Activated gamma-delta T cell treated with Interleukin-2 at 50 U/mL for 16 hours (primary cell): ENCODE measurements around the gene BRSK1.
A peak's percentile ranks its signal among the peaks of the same experiment; 100 is the strongest.

Experiments
- DNase-seq: peaks from one replicate; pipeline ENCODE4 v3.0.0-alpha.2; 2020

BRSK1 gene

DNA sequence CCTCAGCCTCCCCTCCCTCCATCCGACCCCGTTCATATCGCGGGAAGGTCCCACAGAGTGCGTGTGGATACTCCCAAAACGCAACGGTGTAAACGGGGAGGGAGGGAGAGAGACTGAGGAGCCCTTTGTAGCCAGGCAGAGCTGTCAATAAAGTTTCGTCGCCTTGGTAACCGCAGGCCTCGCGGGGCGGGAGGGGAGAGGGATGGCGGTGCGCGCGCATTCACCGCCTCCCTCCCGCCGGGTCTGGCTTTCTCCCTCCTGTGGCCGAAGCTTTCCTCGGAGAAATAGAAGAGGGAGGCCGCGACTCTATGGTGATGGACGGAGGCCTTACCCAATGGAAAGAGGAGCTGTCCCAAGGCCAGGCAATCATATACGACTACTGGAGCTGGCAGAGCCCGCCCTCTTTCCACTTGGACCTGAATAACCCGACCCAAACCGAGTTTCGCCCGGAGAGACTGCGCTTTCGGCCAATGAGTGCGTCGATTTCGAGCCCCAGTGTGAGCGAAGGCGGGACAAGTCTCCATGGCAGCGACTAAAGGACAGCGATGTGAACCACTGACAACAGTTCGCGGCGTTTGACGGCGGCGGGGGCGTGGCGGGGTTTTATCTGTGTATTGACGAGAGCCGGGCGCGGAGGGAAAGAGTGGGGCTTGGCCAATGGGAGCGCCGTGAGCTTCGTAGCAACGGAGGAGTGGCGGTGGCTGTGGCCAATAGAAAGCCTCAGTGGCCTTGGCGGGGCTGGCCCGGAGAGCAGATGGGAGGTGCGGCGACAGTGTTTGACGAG is 55.5 kb downstream of the BRSK1 start, which contains the start of gene KMT5C:
Gene KMT5C (plus strand): TSS at position 772 of the 784 bp plus-strand sequence. CDS start 2,061 bp downstream, outside the sequence.
- peak; percentile 100 for DNase-seq

DNA sequence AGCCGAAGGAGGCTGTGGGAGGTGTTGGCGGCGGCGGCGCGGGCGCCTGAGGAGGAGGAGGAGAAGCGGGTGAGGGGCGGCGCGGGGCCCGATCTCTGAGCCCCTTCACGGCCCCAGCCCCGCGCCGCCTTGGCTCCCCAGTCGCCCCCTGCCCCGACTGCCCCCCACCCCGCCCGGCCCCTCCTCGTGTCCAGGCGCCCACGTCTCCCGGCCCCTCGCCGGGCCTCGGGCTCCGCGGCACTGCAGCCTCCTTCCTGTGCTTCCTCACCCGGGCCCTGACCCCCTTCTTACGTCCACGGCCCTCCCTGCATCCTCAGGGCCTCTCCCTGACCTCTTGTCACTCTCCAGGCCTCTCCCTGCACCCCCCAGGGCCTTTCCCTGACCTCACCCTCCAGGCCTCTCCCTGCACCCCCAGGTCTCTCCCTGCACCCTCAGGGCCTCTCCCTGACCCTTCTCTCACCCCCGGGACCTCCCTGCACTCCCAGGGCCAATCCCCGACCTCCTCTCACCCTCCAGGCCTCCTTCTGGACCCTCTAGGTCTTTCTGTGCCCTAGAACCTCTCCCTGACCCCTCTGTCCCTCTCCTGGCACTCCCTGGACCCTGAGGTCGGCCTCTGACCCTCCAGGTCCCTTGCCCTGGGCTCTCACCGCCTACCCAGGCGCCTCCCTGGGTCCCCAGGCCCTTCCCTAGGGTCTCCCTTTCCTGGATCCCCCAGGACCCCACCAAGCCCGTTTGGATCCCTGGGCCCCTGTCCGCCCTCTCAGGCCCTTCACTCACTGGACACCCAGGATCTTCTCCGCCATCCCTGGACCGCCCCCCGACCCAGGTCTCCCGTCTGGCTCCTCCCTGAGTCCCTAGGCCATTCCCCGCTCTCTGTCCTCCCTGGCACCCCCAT is 56.3 kb downstream of the BRSK1 start:
- no peak for DNase-seq

DNA sequence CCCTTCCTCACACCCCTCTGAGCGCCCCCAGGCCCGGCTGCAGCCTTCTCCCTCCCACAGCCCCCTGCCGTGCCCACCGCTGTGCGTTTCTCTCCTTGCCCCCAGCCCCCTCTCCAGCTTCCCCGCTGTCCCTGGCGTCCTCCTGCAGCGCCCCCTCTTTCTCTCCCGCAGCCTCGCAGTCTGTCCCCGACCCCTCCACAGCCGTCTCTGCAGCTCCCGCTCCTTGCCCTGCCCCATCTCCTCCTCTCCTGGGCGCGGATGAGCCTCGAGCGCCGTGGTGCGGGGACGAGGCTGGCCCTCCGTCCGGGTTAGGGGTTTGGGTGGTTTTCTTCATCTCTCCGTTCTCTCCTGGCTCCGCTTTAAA is 57.0 kb downstream of the BRSK1 start:
- no peak for DNase-seq

DNA sequence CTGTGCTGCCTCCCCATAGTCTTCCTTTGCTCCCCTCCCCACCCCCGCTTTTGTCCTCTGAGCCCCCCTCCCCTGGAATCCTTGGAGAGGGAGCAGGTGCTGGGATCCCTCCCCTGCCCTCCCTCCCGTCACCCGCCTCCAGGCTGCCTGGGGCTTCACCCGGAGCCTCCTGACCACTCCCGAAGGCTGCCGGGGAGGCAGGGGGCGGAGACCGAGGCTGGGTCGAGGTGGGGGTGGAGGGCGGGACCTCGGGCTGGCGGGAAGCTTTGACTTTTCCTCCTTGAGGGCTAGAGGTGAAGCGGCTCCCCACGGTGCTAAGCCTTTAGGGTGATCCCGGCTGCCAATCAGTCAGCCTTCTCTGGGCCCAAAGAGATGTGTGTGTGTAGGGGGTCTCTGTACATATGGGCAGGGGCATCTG is 57.4 kb downstream of the BRSK1 start:
- DNase-seq = no peak

DNA sequence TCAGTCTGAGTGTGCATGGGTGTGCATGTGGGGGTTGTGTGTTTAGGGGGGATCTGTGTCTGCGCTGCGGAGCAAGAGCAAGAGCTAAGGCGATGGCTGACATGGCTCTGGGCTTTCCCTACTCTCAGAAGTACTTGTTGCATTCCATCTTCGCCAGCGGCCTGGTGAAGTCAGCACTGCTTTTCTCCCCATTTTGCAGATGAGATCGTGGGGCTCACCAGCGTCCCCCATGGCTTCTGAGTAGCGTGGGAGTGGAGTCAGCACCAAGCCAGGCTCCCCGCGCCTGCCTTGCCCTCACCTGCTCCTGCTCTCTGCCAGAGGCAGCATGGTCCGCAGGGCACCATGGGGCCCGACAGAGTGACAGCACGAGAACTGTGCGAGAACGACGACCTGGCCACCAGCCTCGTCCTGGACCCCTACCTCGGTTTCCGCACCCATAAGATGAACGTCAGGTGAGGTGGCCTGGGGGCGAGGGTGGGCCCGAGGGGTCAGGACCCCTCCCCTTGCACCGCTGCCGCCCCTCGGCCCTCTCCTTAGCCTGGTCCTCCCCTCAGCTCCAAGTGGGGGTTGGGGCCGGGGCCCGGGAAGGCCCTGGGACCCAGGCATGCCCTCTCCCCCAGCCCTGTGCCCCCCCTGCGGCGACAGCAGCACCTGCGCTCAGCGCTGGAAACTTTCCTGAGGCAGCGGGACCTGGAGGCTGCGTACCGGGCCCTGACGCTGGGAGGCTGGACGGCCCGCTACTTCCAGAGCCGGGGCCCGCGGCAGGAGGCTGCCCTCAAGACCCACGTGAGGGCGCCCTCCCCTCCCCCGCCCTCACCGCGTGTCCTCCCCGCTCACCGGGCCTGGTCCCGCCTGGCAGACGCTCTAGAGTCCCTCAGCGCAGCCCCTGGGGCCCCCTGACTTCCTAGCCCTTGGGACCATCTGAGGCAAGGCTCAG is 58.1 kb downstream of the BRSK1 start:
- no peak for DNase-seq

DNA sequence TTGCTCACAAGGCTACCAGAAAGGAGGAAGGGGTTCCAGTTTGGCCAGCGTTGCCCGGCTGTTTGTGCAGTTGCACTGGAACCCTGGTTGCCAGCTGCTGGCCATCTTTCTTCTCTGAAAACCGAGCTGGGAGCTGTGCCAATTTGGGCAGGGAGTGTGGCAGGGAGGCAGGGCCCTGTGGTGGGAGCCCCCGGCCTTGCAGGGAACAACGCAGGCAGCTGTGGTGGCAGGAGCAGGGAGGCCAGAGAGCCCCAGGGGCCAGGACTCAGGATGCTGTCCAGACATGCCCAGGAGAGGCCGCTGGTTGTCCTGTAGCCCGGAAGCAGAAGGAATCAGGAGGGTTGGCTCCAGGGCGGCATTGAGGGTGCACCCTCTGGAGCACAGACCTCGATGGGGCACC is 60.6 kb downstream of the BRSK1 start:
- no peak for DNase-seq

DNA sequence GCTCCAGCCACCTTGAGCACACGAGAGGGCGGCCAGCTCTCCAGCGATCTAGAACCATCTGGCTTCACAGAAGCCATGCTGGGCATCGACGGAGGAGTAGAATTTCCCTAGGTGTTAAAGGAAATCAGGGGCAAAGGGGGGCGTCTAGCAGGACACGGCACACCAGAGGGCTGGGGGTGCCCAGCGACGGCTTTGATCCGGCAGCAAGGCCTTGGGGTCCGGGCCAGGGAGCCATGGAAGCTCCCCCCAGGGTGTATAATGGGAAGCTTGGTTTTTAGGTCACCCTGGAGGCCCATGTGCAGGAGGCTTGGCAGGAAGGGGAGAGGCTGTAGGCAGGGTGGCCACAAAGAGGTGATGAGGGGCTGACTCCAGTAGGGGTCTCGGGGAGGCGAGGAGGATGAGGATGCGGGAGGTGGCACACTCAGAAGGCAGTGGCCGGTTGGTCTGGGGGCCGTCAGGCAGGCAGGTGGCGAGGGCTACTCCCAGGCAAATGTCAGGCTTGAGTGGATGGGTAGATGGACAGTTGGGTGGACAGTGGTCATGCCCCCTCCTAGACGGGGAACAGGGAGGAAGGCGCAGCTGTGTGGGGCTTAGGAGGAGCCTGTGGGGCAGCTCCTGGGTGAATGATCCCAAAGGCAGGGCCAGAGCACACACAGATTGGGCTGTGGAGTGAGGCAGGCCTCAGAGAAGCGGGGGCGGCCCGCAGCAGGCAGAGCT is 61.5 kb downstream of the BRSK1 start:
- DNase-seq = no peak

DNA sequence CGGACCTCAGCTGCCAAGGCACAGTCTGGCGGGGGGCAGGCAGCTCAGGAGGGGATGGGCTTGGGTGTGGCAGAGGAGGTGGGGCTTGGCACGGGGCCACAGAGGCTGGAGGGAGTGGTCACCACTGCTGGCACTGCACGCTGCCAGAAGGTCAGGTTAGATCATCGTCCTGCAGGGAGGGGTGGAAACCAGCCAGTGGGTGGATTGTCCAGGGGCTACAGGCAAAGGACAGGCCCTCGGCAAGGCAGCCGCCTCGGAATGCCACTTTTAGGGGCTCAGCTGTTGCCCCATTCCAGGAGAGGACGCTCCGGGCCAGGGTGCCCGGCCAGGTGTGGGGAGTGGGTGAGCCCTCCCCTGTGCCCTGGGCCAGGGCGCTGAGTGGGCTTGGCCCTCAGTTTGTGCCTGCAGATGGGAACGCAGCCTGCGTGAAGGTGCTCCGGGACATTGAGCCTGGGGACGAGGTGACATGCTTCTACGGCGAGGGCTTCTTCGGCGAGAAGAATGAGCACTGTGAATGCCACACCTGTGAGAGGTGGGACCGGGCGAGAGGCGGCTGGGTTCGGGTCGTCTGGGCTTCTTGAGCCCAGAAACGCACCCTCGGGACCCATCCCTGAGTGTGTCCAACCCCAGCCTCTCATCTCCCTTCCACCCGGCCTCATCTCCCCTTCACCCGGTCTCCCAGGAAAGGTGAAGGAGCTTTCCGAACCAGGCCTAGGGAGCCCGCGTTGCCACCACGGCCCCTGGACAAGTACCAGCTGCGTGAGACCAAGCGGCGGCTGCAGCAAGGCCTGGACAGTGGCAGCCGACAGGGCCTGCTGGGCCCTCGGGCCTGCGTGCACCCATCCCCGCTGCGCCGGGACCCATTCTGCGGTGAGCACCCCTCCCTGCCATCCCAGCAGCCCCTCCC is 62.3 kb downstream of the BRSK1 start:
- no peak for DNase-seq

DNA sequence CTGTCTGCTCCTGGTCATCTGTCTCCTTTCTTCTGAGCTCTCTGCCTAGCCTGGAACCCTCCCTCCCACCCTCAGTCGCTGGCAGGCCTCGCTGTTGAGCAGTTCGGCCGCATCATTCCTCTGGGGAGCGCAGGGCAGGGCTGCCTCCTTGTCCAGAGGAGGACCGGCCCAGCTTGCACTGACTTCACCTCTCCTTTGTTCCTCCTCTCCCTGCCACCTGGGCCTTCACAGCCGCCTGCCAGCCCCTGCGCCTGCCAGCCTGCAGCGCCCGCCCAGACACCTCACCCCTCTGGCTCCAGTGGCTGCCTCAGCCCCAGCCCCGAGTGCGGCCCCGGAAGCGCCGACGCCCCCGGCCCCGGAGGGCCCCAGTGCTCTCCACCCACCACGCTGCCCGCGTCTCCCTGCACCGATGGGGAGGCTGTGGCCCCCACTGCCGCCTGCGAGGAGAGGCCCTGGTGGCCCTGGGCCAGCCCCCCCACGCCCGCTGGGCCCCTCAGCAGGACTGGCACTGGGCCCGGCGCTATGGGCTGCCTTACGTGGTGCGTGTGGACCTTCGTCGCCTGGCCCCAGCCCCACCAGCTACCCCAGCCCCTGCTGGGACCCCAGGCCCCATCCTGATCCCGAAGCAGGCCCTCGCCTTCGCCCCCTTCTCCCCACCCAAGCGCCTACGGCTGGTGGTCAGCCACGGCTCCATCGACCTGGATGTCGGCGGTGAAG is 63.1 kb downstream of the BRSK1 start:
- no peak for DNase-seq

DNA sequence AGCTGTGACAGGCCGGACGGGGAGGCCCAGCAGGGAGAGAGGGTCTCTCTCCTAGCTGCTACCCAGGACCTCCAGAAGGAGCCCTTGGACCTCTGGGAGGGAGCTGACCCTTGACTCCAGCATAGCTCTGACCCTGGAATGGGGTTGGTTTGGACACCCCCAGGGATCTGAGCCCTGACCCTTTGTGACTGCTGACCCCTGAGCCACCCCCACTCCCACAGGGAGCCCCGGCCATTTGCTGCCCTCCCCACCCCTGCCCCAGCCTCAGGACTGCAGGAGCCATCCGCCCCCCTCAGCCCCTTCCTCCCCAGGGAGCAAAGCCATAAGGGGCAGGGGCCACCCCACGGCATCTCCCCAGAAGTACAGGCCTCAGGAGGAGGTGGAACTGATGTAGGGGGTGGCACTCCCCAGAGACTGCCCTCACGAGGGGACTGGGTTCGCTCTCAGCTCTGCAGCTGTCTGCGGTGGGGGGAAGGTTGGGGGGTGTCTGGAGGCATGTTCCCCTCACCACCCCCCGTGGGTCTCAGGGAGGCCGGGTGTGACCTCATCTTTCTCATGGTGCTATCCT is 63.7 kb downstream of the BRSK1 start:
- DNase-seq = no peak

DNA sequence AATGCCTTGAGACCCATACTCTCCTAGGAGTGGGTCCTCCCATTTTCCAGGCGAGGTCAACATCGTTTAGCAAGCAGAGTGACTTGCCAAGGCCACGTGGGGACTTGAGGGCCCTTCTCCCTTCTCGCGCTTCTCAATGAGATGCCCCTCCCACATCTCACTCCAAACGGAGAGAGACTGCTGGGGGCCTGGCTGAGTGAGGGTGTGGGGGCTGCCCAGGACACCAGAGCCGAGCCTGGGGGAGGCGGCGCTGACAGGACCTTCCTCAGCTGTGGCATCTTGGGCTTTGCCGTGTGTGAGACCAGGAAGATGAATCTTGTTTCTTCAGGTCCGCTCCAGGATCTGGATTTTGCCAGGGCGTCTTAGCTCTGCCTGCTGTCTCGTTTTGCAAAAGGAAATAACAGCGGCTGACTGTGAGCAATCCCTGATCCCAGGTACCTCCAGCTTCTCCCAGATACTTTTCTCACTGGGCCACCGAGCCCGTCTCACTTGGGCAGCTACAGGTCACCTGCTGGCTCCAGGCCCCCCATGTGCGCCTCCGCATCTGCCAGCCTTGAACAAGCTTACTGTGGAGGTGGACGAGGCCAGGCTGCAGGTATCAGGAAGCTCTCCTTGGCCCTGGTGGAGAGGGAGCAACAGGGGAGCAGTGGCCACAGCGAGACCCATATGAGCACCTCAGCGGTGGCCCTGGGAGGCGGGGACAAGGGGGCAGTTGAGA is 64.7 kb downstream of the BRSK1 start:
- DNase-seq = no peak

DNA sequence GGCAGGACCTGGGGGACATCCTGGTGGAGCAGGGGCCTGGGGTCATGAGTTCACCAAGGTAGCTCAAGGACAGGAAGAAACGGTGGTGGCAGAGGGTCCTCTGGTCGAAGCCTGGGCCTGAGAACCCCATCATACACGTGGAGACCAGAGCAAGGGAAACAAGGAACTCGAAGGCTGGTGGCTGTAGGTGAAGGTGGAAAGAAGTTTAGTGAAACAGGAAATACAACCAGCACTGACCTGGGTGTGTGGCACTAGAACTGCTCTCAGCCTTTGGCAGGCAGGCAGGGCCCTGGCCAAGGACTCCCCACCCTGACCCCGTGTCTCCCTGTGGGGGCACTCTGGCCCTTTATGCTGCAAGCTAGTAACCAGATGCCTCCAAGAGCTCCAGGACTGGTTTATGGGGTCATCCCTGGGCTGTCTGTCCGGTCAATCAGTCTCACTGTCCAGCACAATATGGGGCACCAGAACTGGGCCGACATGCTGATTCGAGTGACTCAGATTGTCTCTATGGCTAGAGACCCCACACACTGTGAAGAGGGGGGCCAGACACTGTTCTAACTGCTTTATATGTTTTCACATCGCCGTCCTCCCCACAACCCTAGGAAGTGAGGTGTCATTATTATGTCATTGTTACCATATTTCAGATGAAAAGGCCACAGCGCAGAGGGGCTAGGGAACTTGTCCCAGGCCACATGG is 67.0 kb downstream of the BRSK1 start:
- DNase-seq = no peak

DNA sequence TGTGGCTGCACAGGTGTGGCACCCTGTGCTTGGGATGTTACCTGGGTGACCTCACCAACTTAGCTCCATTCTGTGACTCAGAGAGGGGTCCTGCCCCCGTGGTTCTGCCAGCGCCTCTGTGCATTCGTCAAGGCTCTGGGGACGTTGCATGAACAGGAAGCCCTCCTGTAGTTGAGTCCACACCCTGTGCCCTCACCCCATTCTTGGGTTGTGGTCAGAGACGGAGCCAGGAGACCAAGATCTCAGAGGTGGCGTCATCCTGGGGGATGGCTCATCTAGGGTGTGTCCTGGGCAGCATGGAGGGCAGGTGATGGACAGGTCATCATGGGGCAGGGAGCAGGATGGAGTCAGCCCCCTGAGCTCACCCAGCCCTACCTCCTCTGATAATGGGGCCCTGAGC is 68.2 kb downstream of the BRSK1 start:
- DNase-seq = no peak

DNA sequence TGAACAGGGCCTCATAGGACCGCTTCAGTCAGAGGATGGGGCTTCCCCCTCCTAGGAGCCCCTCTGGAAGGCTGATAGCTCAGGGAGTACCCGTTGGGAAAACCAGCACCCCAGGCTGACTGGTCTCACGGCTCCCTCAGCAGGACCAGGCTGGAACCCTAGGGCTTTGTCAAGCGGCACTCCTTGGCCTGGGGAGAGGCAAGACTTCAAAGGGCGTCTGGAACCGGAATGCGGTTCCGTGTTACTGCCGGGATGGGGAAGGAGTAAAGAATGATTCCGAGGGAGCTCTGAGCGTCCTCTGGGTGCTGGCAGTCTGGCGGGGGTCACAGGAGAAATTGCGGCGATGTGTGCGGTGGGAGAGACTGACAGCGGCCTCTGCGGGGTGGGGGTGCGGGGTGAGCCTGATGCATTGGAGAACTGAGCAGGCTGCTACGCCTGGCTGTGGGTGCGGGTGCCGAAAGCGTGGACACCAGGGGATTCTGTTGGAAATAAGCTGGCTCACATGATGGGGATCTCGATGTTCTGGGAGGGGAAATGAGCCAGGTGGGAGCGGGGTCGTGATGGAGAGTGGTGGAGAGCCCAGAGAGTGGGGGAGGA is 68.8 kb downstream of the BRSK1 start:
- no peak for DNase-seq

DNA sequence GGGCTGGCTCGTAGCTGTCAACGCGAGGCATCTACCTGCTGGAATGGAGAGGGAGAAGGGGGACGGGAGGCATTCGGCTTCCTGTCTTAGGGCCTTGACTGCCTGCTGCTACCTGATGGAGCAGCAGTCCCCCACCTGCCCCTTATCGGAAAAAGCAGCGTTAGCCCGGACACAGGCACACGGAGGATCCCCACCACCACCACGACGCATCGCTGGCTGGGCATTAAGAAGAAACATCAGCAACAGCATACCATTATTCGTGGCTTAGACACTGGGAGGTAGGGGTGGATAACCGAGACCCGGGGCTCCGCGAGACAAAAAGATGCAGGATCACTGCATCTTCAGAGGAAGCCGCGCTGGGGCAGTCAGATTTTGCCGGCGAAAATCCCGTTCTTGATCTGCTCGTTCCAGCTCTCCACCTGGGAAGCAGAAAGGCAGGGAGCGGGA is 69.6 kb downstream of the BRSK1 start:
- no peak for DNase-seq

DNA sequence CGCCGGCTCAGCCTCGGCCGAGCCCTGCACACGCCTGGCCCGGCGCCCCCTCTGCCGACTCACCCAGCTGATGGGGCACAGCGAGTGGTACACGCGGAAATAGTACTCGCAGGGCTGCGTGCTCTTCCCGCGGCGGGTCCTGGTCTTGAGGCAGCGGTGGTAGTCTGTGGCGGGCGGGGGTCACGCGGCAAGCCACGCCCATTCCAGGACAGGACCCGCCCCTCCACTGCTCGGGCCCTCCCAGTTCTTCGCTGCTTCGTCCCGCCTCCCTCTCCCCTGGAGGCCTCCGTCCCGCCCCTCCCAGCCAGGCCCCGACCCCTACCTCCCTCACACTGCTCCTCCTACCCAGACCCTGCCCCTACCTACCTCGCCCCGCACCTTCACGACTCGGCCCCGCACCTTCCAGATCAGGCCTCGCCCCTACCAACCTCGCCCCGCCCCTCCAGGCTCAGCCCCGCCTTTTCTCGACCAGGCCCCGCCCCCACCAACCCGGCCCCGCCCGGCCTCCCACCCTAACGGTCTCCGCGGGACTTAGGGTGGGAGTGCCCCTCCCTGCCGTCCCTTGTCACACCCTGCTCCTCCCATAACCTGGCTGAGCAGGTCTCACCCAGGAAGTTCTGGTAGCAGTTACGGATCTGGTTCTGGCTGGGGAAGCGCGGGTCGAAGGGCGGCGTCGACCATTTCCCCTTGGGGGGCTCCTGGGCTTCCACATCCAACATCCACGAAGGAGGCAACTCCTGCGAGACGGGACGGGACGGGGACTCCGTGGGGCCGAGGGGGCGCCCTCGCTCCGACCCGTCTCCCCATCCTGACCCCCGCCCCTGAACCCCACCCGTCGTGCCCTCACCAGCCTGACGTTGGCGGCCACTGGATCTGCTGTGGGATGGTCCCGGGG is 70.3 kb downstream of the BRSK1 start:
- DNase-seq = peak; percentile 46

DNA sequence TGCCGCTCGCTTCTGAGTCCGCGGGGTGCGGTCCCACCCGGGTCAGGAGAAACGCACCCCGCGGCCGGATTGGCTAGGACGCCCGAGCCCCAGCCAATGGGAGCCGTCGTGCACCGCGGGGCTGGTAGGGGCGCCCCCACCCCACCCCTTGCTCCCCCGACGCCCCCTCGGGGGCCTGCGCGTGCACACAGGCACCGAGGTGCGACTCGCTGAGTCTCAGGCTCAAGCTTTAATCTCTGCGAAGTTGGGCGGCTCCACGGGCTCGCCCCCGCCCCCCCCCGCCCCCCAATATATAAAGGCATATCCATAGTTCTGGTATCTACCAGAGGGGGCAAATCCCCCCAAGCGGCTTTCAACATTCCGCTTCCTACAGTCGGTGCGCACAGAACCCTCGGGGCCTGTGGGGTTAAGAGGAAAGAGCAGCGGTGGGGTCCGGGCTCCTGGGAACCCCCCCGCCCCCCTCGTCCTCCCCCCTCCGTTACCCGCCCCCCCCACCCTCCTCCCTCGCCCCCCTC is 71.0 kb downstream of the BRSK1 start, which contains the start of gene COX6B2:
Gene COX6B2 (minus strand): TSS at position 22 of the 515 bp plus-strand sequence. CDS start 198 bp downstream, outside the sequence.
- no peak for DNase-seq
